CD14-positive monocyte (primary cell): Measurements from ENCODE around the gene MAPK4. TPM values are rescaled to one million over a fixed set of nuclear protein-coding genes. Genes with fewer than 3 reads are reported as not detected.

ENCODE experiments used
- DNase-seq, 3 donors: peaks; one replicate each; pipeline ENCODE4 v3.0.0-alpha.2; 2011 to 2022
- H2AFZ ChIP-seq: 2 replicates; pipeline ENCODE4 v1.6.0; 2012; ENCODE audit warnings: mild to moderate bottlenecking, low read depth, low read length, inconsistent platforms; ENCODE audit not compliant: insufficient read depth, poor library complexity, severe bottlenecking
- H3K27ac ChIP-seq, 2 donors: 1 replicate in 1 of 2; 2 replicates in 1 of 2; pipeline ENCODE4 v1.5.1; 2012 to 2013; ENCODE audit warnings: low read length in 2 of 2, control low read depth in 1 of 2, inconsistent platforms in 1 of 2, low read depth in 1 of 2, mild to moderate bottlenecking in 1 of 2
- H3K27me3 ChIP-seq, 2 donors: one replicate each; pipeline versions ENCODE4 v1.6.0 to v1.6.1; 2011 to 2013; ENCODE audit warnings: low read length in 2 of 2; ENCODE audit not compliant: control insufficient read depth in 2 of 2, insufficient read depth in 2 of 2
- H3K36me3 ChIP-seq, 2 donors: replicated peaks in 1 of 2; 1 replicate in 1 of 2; 2 replicates in 1 of 2; pipeline versions ENCODE4 v1.5.1 to v1.6.1; 2012 to 2013; ENCODE audit warnings: low read length in 2 of 2, control low read depth in 1 of 2, inconsistent platforms in 1 of 2, mild to moderate bottlenecking in 1 of 2; ENCODE audit not compliant: insufficient read depth in 2 of 2, control insufficient read depth in 1 of 2
- H3K4me1 ChIP-seq, 2 donors: 1 replicate in 1 of 2; 2 replicates in 1 of 2; pipeline versions ENCODE4 v1.5.1 to v1.6.1; 2012 to 2013; ENCODE audit warnings: low read length in 2 of 2, control low read depth in 1 of 2, inconsistent platforms in 1 of 2, mild to moderate bottlenecking in 1 of 2, moderate library complexity in 1 of 2; ENCODE audit not compliant: insufficient read depth in 2 of 2, control insufficient read depth in 1 of 2
- H3K4me2 ChIP-seq: replicated peaks from 2 replicates; pipeline ENCODE3; 2012; ENCODE audit warnings: low read length, moderate library complexity, mild to moderate bottlenecking; ENCODE audit not compliant: poor library complexity, severe bottlenecking; ENCODE audit errors: extremely low read depth
- H3K4me3 ChIP-seq, 3 experiments: fragments of 200-600 bp in 1 of 3; sonication (generic) in 1 of 3; replicated peaks in 1 of 3; 1 replicate in 2 of 3; 2 replicates in 1 of 3; pipeline ENCODE4 v1.5.1; 2011 to 2013; ENCODE audit warnings: low read length in 3 of 3, mild to moderate bottlenecking in 3 of 3, control low read depth in 2 of 3, low read depth in 2 of 3, inconsistent platforms in 1 of 3, moderate library complexity in 1 of 3
- H3K79me2 ChIP-seq: 2 replicates; pipeline ENCODE4 v1.6.0; 2012; ENCODE audit warnings: mild to moderate bottlenecking, control low read depth, inconsistent platforms, low read length, moderate library complexity; ENCODE audit not compliant: insufficient read depth
- H3K9ac ChIP-seq: 2 replicates; pipeline ENCODE4 v1.6.0; 2017; ENCODE audit warnings: low read length, mild to moderate bottlenecking; ENCODE audit not compliant: insufficient read depth, poor library complexity, severe bottlenecking
- H3K9me3 ChIP-seq, 2 donors: replicated peaks in 1 of 2; 1 replicate in 1 of 2; 2 replicates in 1 of 2; pipeline versions ENCODE4 v1.5.1 to v1.6.1; 2012 to 2013; ENCODE audit warnings: low read length in 2 of 2, control low read depth in 1 of 2; ENCODE audit not compliant: control insufficient read depth in 1 of 2, insufficient read depth in 1 of 2
- H4K20me1 ChIP-seq: 2 replicates; pipeline ENCODE4 v1.6.0; 2012; ENCODE audit warnings: mild to moderate bottlenecking, low read length, control low read depth, moderate library complexity; ENCODE audit not compliant: insufficient read depth
- H3K27ac Mint-ChIP-seq, 7 donors: one replicate each; pipeline ENCODE4 v1.8.0; 2020; ENCODE audit warnings: mild to moderate bottlenecking in 7 of 7, mixed read lengths in 7 of 7, moderate library complexity in 6 of 7, inconsistent platforms in 2 of 7
- H3K27me3 Mint-ChIP-seq, 3 donors: one replicate each; pipeline ENCODE4 v1.8.0; 2021 to 2022; ENCODE audit warnings: low read depth in 3 of 3, mild to moderate bottlenecking in 3 of 3, mixed read lengths in 3 of 3, moderate library complexity in 3 of 3, inconsistent platforms in 1 of 3
- H3K36me3 Mint-ChIP-seq, 2 donors: one replicate each; pipeline ENCODE4 v1.8.0; 2020; ENCODE audit warnings: mixed read lengths in 2 of 2, inconsistent platforms in 1 of 2, mild to moderate bottlenecking in 1 of 2
- H3K4me1 Mint-ChIP-seq: one replicate; pipeline ENCODE4 v1.8.0; 2020; ENCODE audit warnings: mild to moderate bottlenecking, mixed read lengths
- H3K4me3 Mint-ChIP-seq, 2 donors: one replicate each; pipeline ENCODE4 v1.8.0; 2020; ENCODE audit warnings: mild to moderate bottlenecking in 2 of 2, mixed read lengths in 2 of 2, moderate library complexity in 1 of 2
- H3K9me3 Mint-ChIP-seq, 7 donors: one replicate each; pipeline ENCODE4 v1.8.0; 2020 to 2022; ENCODE audit warnings: mixed read lengths in 7 of 7, mild to moderate bottlenecking in 6 of 7, moderate library complexity in 6 of 7, inconsistent platforms in 2 of 7
- WGBS: methylation state at CpG from one replicate; pipeline ENCODE4 v1.1.5; 2013; ENCODE audit warnings: missing lambda C conversion rate; ENCODE audit not compliant: insufficient coverage; 5-methylcytosine and 5-hydroxymethylcytosine counted together
- intact Hi-C, 2 donors: fragments of 100-400 bp; cut with micrococcal nuclease; formaldehyde crosslinking; loops; one replicate each; pipeline versions ENCODE4 v1.15.0 to v1.15.1; 2023
- polyA plus RNA-seq, 3 donors: library from polyadenylated mRNA; depleted of rRNA in 1 of 3; unstranded in 2 of 3; stranded (reverse) in 1 of 3; fragments of 300-500 nt in 2 of 3; fragments of >200 nt in 1 of 3; fragmentation: Illumina TruSeq in 2 of 3; gene quantifications; 1 replicate in 2 of 3; 2 replicates in 1 of 3; pipeline ENCODE4 v1.2.3, GENCODE V29; 2012 to 2021
- TF ChIP-seq, protein P1 (sequence below): fragments of 200-600 bp; IDR thresholded peaks from one replicate; pipeline ENCODE4 v1.8.0; 2022; ENCODE audit warnings: antibody characterized with exemption, mild to moderate bottlenecking

The MAPK4 gene
- polyA plus RNA-seq, 3 donors, result not detected

DNA sequence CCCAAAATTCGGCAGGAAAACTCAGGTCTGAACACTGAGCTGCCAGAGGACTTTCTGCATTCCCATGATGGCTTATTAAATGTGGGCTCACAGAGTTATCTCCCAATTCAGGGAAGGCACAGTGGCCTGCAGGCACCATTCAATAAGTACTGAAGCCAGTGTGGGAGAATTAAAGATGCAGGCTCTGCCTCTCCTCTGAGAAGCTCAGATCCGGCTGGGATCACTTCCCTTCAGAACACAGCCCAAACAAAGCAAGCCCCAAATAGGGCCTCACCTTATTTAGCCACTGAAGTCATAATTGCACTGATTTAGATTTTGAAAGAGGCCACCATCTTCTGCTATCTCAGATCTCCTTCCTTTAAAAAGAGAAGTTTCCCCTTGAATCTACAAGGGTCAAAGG is 94.3 kb downstream of the MAPK4 start:
- intact Hi-C loops, result no loop called here
- Mint-ChIP-seq H3K27me3 (no peaks in the 10 kb centered on the region), H3K27ac (no peak overlapping the region), H3K4me1 (no peaks in the 10 kb centered on the region), H3K9me3 (peaks cover 2 to 12% (median 8%) of the 10 kb centered on the region in 7 donors), H3K36me3 (no peaks in the 10 kb centered on the region), H3K4me3 (no peak overlapping the region)
- Histone ChIP-seq H4K20me1 (no peaks in the 10 kb centered on the region), H2AFZ (no peak overlapping the region), H3K4me1 (no peaks in the 10 kb centered on the region), H3K9me3 (peaks cover 0 to 2% of the 10 kb centered on the region in 2 donors), H3K36me3 (no peaks in the 10 kb centered on the region), H3K4me3 (no peak overlapping the region), H3K9ac (no peak overlapping the region), H3K79me2 (no peaks in the 10 kb centered on the region), H3K27ac (no peak overlapping the region), H3K4me2 (no peak overlapping the region), H3K27me3 (no peaks in the 10 kb centered on the region)
- 92% methylated on average over 1 of the region's 2 CpGs for WGBS
- TF ChIP-seq, protein P1, sequence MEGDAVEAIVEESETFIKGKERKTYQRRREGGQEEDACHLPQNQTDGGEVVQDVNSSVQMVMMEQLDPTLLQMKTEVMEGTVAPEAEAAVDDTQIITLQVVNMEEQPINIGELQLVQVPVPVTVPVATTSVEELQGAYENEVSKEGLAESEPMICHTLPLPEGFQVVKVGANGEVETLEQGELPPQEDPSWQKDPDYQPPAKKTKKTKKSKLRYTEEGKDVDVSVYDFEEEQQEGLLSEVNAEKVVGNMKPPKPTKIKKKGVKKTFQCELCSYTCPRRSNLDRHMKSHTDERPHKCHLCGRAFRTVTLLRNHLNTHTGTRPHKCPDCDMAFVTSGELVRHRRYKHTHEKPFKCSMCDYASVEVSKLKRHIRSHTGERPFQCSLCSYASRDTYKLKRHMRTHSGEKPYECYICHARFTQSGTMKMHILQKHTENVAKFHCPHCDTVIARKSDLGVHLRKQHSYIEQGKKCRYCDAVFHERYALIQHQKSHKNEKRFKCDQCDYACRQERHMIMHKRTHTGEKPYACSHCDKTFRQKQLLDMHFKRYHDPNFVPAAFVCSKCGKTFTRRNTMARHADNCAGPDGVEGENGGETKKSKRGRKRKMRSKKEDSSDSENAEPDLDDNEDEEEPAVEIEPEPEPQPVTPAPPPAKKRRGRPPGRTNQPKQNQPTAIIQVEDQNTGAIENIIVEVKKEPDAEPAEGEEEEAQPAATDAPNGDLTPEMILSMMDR, result no peak
- DNase-seq, result no peak

DNA sequence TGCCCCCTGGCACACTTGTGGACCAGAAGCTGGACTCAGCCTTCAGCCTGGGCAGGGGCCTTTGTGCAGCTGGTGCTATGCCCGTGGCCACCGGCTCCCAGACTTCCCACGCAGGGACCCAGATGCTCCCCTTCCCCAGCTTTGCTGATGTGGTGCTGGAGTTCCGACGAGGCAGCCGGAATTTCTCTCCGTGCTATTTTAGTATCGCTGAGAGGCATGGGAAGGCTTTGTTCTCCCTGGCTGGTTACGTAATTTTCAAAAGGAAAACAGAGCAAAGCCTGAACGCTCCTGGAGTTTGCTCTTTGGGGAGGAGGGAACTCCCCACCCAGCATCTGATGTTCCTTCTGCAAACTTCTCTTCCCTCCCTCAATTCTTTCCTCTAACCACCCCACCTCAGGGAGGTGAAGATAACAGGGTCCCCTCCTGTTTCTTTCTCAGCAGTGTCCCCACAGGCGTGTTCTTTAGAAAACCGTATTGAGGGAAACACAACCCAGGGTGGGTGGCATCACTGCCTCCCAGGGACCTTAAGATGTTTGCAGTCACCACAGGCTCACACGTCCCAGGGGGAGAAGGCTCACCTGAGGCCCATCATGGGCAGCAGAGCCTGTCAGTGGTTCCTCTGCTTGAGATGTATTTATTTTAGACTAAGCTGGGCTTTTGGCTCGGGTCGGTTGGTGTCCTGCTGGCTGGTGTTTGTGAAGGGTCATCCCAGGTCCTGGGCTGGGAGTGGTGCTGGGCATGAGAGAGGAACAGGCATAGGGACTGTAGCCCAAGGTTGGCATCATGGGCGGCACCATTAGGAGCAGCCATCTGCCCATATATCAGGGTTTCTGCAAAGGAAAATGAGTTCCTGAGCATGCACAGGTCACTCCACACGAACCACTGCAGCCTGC is 95.0 kb downstream of the MAPK4 start:
- Histone ChIP-seq H3K79me2 (no peaks in the 10 kb centered on the region), H4K20me1 (no peaks in the 10 kb centered on the region), H3K4me2 (no peak overlapping the region), H2AFZ (no peak overlapping the region), H3K27ac (no peak overlapping the region), H3K9me3 (peaks cover 0 to 2% of the 10 kb centered on the region in 2 donors), H3K36me3 (no peaks in the 10 kb centered on the region), H3K4me3 (no peak overlapping the region), H3K27me3 (no peaks in the 10 kb centered on the region), H3K4me1 (no peaks in the 10 kb centered on the region), H3K9ac (no peak overlapping the region)
- DNase-seq, result no peak
- TF ChIP-seq, protein P1, result no peak
- Mint-ChIP-seq H3K4me1 (no peaks in the 10 kb centered on the region), H3K27ac (peak overlapping the region in 1 of 7 donors; percentile 32), H3K4me3 (no peak overlapping the region), H3K27me3 (peaks cover 0 to under 1% (median under 1%) of the 10 kb centered on the region in 3 donors), H3K9me3 (peaks cover 2 to 12% (median 8%) of the 10 kb centered on the region in 7 donors), H3K36me3 (no peaks in the 10 kb centered on the region)
- intact Hi-C loops, result no loop called here
- 82% methylated on average over 9 of the region's 17 CpGs for WGBS
